GM12878 (cell line): Measurements from ENCODE around the gene DHRS12. TPM values are rescaled to one million over a fixed set of nuclear protein-coding genes. Genes with fewer than 3 reads are reported as not detected.
"Not testable (repeated sequence)": the region's sequence is repeated elsewhere in the genome, so short reads cannot be mapped to it uniquely, and the experiment has no call there.

ENCODE experiments used
- ATAC-seq: fragments of 200-7000 bp; cut with Tn5 transposase; 3 replicates; pipeline ENCODE4 v1.9.1; 2020; ENCODE audit warnings: mild to moderate bottlenecking, moderate library complexity
- BruUV-seq: library from RNA; stranded (reverse); fragments of 400-500 nt; replicated peaks from 2 replicates; lab custom pipeline; 2021; lab: Mats Ljungman, UMichigan
- CTCF ChIA-PET: fragments of 300-600 bp; sonication (Branson Sonifier 250); formaldehyde crosslinking; extraction: SDS; loops from one replicate; lab custom pipeline; 2021; ENCODE audit warnings: inconsistent platforms; lab: Yijun Ruan, JAX
- POLR2A ChIA-PET: fragments of 350-600 bp; formaldehyde crosslinking; extraction: SDS; loops from one replicate; lab custom pipeline; 2021; ENCODE audit warnings: inconsistent platforms; lab: Charles Lee
- RAD21 ChIA-PET: fragments of 300-600 bp; sonication (Branson Sonifier 250); formaldehyde crosslinking; loops from one replicate; lab custom pipeline; 2023; ENCODE audit warnings: antibody characterized with exemption; ENCODE audit not compliant: unreplicated experiment; lab: Charles Lee
- SMC1A ChIA-PET: fragments of 300-600 bp; sonication (Branson Sonifier 250); formaldehyde crosslinking; loops from one replicate; lab custom pipeline; 2023; ENCODE audit not compliant: unreplicated experiment, uncharacterized antibody; lab: Charles Lee
- DNase-seq: peaks from one replicate; pipeline ENCODE4 v3.0.0-alpha.2; 2011; ENCODE audit warnings: low read depth, low spot score
- FAIRE-seq: peaks from 3 replicates; lab custom pipeline; 2011; peaks lifted over from hg19 to GRCh38; lab: Jason Lieb, UNC
- H2AFZ ChIP-seq: 2 replicates; pipeline ENCODE4 v1.6.0; 2011; ENCODE audit warnings: low read depth, low read length, control low read depth; ENCODE audit not compliant: control insufficient read depth
- H3K27ac ChIP-seq: 2 replicates; pipeline ENCODE4 v1.5.1; 2011; ENCODE audit warnings: control low read depth; ENCODE audit not compliant: control insufficient read depth, insufficient read depth
- H3K27me3 ChIP-seq, 2 experiments: replicated peaks in 1 of 2; 2 replicates each; pipeline versions ENCODE4 v1.6.0 to v1.6.1; 2011; ENCODE audit warnings: low read length in 1 of 2; ENCODE audit not compliant: control insufficient read depth in 2 of 2, insufficient read depth in 2 of 2
- H3K36me3 ChIP-seq, 2 experiments: 2 replicates each; pipeline ENCODE4 v1.5.1; 2011; ENCODE audit warnings: low read length in 1 of 2; ENCODE audit not compliant: control insufficient read depth in 2 of 2, insufficient read depth in 2 of 2
- H3K4me1 ChIP-seq: 2 replicates; pipeline ENCODE4 v1.6.1; 2011; ENCODE audit warnings: mild to moderate bottlenecking, low read length, moderate library complexity, mixed read lengths; ENCODE audit not compliant: control insufficient read depth, insufficient read depth
- H3K4me2 ChIP-seq: 2 replicates; pipeline ENCODE4 v1.6.0; 2011; ENCODE audit warnings: control low read depth; ENCODE audit not compliant: control insufficient read depth, insufficient read depth
- H3K4me3 ChIP-seq: fragments of 200-600 bp; sonication (generic); 2 replicates; pipeline ENCODE4 v1.5.1; 2016
- H3K79me2 ChIP-seq: 2 replicates; pipeline ENCODE4 v1.6.0; 2011; ENCODE audit warnings: low read length; ENCODE audit not compliant: control insufficient read depth, insufficient read depth
- H3K9ac ChIP-seq: 2 replicates; pipeline ENCODE4 v1.8.0; 2011; ENCODE audit warnings: low read length, control low read depth, mixed read lengths; ENCODE audit not compliant: control insufficient read depth, insufficient read depth
- H3K9me3 ChIP-seq: replicated peaks from 3 replicates; pipeline ENCODE4 v1.5.1; 2011; ENCODE audit warnings: mild to moderate bottlenecking, low read length; ENCODE audit not compliant: control insufficient read depth, insufficient read depth
- H4K20me1 ChIP-seq: 2 replicates; pipeline ENCODE4 v1.6.0; 2011; ENCODE audit not compliant: control insufficient read depth, insufficient read depth
- HSF1 ChIP-seq: fragments of 150-350 bp; IDR thresholded peaks from 2 replicates; pipeline ENCODE4 v1.6.1; 2014; ENCODE audit warnings: mild to moderate bottlenecking, low read depth, low read length
- POLR2A ChIP-seq: IDR thresholded peaks from 2 replicates; pipeline ENCODE4 v1.6.1; 2011; ENCODE audit warnings: low read depth, mild to moderate bottlenecking, low read length
- SMARCA5 ChIP-seq: fragments of 450-650 bp; IDR thresholded peaks from 2 replicates; pipeline ENCODE4 v1.6.1; 2017; ENCODE audit warnings: mild to moderate bottlenecking
- whole genome bisulfite sequencing: methylation state at CpG from one replicate; pipeline ENCODE4 v1.1.6; 2016; ENCODE audit warnings: low lambda C conversion rate; ENCODE audit not compliant: insufficient replicate concordance, insufficient coverage; ENCODE audit errors: missing lambda C conversion rate; 5-methylcytosine and 5-hydroxymethylcytosine counted together
- in situ Hi-C: fragments of 300-500 bp; cut with MboI; formaldehyde crosslinking; loops from 9 replicates; pipeline ENCODE4 v1.14.3; 2018; ENCODE audit warnings: mixed read lengths
- intact Hi-C: fragments of 100-400 bp; cut with micrococcal nuclease; formaldehyde crosslinking; loops from one replicate; pipeline ENCODE4 v1.14.2; 2022; ENCODE audit not compliant: unreplicated experiment
- polyA plus RNA-seq, 11 experiments: library from polyadenylated mRNA; depleted of rRNA in 4 of 11; unstranded in 6 of 11; stranded (reverse) in 5 of 11; fragments of >200 nt; fragmentation: Nextera tagmentation in 4 of 11; fragmentation: Illumina TruSeq in 1 of 11; extraction: Ambion mirVana in 4 of 11; extraction: Trizol in 1 of 11; gene quantifications; 1 replicate in 1 of 11; 2 replicates in 10 of 11; pipeline versions ENCODE4 v1.2.1 to v1.2.3, GENCODE V29; 2011 to 2016; ENCODE audit warnings: inconsistent platforms in 2 of 11, missing spikeins in 2 of 11, low read depth in 1 of 11
- total RNA-seq, 4 experiments: library from RNA; depleted of rRNA in 3 of 4; stranded (reverse); fragments of >200 nt in 3 of 4; fragmentation: Illumina TruSeq in 1 of 4; extraction: Trizol in 1 of 4; gene quantifications; 2 replicates each; pipeline versions ENCODE4 v1.2.1 to v1.2.3, GENCODE V29; 2013 to 2021

DHRS12 gene
- total and polyA plus RNA-seq, 10 of the 15 experiments (the other 5 are each of a cell fraction or from before 2014, with no cell fraction given) = 2.9 to 11.3 (median 8.2) TPM

- Histone ChIP-seq H3K4me2 (peak overlapping the region; percentile 36), H2AFZ (peak overlapping the region; percentile 24; the same call in 1 of the 2 replicates), H3K27ac (0 out of 2 replicates have a peak overlapping the region, but pooled peaks have one; percentile 30), H3K4me1 (peaks cover 19% of the 10 kb centered on the region)
- intact Hi-C loops, in situ Hi-C loops, BruUV-seq, H3K79me2 ChIP-seq, ATAC-seq, H4K20me1 ChIP-seq, H3K9ac ChIP-seq, DNase-seq, FAIRE-seq, H3K36me3 ChIP-seq, H3K27me3 ChIP-seq, H3K4me3 ChIP-seq, H3K9me3 ChIP-seq: not testable (repeated sequence)
- POLR2A ChIA-PET = interaction anchor here (0.7 kb wide), 1 partner anchor 485 kb away, joined by 3 read pairs; no protein-coding TSS in a partner anchor
- 0 out of 2 replicates have a peak, but pooled peaks have one; percentile 19 for TF ChIP-seq SMARCA5
- SMC1A ChIA-PET = interaction anchor here (1.7 to 2.2 kb wide), 2 partner anchors 10 to 27 kb away, joined by 8 to 16 read pairs; no protein-coding TSS in a partner anchor
- WGBS = 75% methylated on average over 11 of the region's 11 CpGs
- CTCF ChIA-PET = interaction anchor here (1.3 to 5.9 kb wide), 2 partner anchors 10 to 21 kb away, joined by 3 to 103 read pairs; no protein-coding TSS in a partner anchor
- RAD21 ChIA-PET = interaction anchor here (3.4 kb wide), 1 partner anchor 10 kb away, joined by 19 read pairs; no protein-coding TSS in a partner anchor
Observed at GRCh38 chr13:51824712-51825111, 20.7 kb upstream of the DHRS12 start.

GRCh38 chr13:51823863-51824262 lies 19.9 kb upstream of the DHRS12 start:
- no peaks in the 10 kb centered on the region for H4K20me1 ChIP-seq
- TF ChIP-seq POLR2A = no peak
- no peak for TF ChIP-seq HSF1
- no peak overlapping the region for H3K27ac ChIP-seq
- ChIA-PET POLR2A (no interaction called here), CTCF (interaction anchor here (2.4 kb wide), 1 partner anchor 9 kb away, joined by 19 read pairs; no protein-coding TSS in a partner anchor), RAD21 (interaction anchor here (1.0 kb wide), 1 partner anchor 10 kb away, joined by 3 read pairs; no protein-coding TSS in a partner anchor), SMC1A (interaction anchor here (1.3 to 2.1 kb wide), 3 partner anchors 8 to 13 kb away, joined by 3 to 13 read pairs (median 8); no protein-coding TSS in a partner anchor)
- no peak for DNase-seq
- in situ Hi-C loops = no loop called here
- H3K4me2 ChIP-seq = no peak overlapping the region
- H3K27me3 ChIP-seq = no peaks in the 10 kb centered on the region
- no peak for ATAC-seq
- no peaks in the 10 kb centered on the region for H3K36me3 ChIP-seq
- BruUV-seq = no TSS peak
- H3K9me3 ChIP-seq = no peaks in the 10 kb centered on the region
- WGBS = 34% methylated on average over 2 of the region's 2 CpGs
- FAIRE-seq = no peak
- H3K4me3 ChIP-seq = no peak overlapping the region
- intact Hi-C loops = no loop called here
- H3K79me2 ChIP-seq = no peaks in the 10 kb centered on the region
- H3K4me1 ChIP-seq = peaks cover 28% of the 10 kb centered on the region
- H3K9ac ChIP-seq = no peak overlapping the region
- H2AFZ ChIP-seq = no peak overlapping the region
